ENCODE data around the gene AKR1C3.
"Not testable (repeated sequence)": the region's sequence is repeated elsewhere in the genome, so short reads cannot be mapped to it uniquely, and the experiment has no call there.

AKR1C3 gene

DNA sequence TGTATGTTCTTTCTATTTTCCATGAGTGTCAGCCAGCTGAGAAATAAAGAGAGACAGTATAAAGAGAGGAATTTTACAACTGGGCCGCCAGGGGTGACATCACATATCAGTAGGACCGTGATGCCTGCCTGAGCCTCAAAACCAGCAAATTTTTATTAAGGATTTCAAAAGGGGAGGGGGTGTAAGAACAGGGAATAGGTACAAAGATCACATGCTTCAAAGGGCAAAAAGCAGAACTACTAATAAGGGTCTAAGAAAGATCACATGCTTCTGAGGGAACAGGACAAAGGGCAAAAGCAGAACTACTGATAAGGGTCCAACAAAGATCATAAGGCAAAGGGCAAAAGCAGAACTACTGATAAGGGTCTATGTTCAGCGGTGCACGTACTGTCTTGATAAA is 43.5 kb downstream of the AKR1C3 start:
- DNase-seq (ENCODE audit: low read depth) = not testable (repeated sequence)

DNA sequence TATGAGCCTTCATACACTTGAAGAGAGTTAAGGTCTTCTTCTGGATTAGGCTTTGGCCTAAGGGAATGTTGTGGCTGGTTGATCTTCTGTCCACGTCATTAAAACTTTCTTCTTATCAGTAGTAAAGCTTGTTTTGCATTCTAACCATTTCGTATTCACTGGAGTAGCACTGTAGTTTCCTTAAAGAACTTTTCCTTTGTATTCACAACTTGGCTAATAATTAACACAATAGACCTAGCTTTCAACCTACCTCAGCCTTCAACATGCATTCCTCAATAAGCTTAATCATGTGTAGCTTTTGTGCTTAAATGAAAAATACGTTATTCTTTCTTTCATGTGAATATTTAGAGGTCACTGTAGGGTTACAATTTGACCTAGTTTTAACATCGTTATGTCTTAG is 48.0 kb downstream of the AKR1C3 start:
- DNase-seq (ENCODE audit: low read depth) = no peak

DNA sequence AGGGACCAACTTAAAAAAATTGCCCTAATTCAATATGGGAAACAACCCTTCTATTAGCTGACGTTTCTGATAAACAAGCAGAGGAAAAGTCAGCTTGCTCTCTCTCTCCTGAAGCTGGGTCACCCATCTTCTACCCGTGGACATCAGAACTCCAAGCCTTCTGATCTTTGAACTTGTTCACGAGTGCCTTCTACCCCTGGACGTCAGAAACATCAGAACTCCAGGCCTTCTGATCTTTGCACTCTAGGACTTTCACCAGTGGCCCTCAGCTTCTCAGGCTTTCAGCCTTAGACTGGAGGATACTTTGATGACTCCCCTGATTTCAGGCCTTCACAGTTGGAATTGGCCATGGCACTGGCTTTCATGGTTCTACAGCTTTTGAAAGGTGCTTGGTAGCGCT is 48.9 kb downstream of the AKR1C3 start:
- DNase-seq (ENCODE audit: low read depth) = no peak

DNA sequence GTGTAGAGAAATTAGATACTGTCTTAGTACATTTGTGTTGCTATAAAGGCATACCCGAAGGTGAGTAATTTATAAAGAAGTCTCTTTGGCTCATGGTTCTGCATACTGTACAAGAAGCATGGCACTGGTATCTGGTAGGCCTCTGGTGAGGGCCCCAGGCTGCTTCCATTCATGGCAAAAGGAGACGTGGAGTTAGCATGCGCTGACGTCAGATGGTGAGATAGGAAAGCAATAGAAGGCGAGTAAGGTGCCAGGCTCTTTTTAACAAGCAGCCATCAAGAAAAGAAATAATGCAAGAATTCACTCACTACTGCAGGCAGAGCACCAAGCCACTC is 52.7 kb downstream of the AKR1C3 start:
- no peak for DNase-seq (ENCODE audit: low read depth)

DNA sequence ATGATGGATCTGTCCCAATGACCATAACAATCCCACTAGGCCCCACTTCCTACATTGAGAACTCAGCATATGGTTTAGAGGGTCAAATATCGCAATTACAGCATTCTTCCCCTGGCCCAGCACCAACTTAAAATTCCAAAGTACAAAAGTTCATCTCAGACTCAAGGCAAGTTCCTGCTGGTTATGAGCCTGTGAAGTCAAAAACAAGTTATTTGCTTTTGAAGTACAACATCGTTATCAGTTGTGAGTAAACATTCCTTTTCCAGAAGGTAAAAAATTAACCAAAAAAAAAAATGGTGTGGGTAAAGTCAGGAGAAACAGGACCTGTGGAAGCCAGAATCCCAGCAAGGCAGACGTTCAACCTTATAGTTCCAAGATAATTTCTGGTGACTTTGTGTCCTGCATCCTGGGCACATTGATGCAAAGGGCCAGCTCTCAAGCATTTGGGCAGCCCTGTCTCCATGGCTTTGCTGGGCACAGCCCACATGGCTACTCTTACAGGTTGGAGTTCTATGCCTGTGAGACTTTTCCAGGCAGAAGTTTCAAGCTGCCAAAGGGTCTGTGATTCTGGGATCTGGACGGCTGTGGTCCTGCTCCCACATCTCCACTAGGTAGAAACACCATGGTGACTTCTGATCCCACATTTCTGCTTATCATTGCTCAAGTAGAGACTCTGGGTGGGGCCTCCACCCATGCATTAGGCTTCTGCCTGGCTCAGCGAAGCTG is 53.2 kb downstream of the AKR1C3 start:
- DNase-seq (ENCODE audit: low read depth) = no peak

DNA sequence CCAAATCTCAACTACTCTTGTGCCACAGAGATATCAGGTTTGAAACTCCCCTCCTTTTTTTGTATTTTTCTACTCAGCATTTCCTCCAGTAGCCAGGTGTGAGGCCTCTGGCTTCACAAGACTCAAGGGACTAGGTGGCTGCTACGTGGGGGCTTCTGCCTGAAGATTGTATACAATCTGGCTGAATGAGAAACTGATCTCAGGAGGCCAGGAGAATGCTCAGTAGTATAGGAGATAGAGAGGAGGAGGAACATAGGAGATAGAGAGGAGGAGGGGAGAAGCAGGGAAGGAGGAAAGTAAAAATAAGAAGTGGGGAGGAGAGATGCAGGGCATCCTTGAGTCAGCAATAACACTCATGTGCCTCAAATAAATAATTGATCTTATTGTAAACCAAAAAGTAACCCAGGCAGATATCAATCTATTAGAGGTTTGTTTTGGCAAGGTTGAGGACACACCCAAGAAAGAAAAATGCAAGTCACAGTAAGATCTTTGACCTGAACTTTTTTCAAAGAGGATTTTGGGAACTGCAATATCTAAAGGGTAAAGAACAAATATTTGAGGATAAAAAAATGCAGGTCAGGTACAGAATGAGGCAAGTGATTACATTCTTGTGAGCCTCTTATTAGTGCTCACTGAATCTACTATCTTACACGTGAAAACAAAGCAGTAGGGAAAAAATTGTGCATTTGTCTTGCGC is 53.9 kb downstream of the AKR1C3 start:
- no peak for DNase-seq (ENCODE audit: low read depth)

DNA sequence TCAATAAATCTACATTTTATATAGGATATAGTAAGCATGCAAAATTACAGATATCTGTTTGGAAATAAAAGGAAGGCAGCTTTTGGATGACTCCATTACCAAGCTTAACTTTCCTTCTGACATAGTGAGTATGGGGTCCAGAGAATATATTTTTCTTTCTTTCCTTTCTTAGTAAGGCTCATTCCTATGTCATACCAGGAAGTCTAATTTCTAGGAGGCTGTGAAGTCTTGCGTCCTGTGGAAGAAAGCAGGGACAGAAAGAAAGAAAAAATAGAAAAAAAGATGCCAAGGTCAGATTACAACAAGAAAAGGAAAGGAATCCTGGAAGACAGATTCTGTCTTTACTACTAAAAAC is 54.4 kb downstream of the AKR1C3 start:
- no peak for DNase-seq (ENCODE audit: low read depth)

DNA sequence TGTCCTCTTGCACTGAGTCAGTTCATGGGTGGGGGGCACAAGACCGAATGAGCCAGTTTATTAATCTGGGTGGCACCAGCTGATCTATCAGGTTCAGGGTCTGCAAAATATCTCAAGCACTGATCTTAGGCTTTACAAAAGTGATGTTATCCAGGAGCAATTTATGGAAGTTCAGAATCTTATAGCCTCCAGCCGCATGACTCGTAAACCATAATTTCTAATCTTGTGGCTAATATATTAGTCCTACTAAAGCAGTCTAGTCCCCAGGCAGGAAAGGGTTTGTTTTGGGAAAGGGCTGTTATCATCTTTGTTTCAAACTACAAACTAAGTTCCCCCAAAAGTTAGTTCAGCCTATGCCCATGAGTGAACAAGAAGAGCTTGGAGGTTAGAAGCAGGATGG is 56.9 kb downstream of the AKR1C3 start:
- no peak for DNase-seq (ENCODE audit: low read depth)

DNA sequence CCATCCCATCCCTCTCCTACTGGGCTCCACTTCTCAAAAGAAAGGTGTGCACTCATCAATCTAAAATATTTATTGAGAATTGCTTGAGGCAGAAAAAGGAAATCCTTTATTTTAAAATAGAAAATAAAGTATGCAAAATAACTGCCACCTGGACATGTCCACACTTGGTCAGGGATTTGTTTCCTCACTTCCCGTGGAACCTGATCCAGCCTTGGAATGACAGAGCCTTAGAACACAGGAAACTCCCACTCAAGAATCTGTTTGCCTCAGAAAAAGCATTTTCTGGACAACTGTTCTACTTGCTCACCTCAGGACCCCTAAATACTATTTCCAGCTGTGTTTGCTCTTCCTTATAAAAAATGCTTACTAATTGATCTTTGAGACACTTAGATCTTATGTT is 61.7 kb downstream of the AKR1C3 start:
- no peak for DNase-seq (ENCODE audit: low read depth)

Data from amniotic epithelial cell (primary cell).